GM18951 (cell line): ENCODE measurements around the gene MYOM1.

Experiments
- POLR2A ChIP-seq: IDR thresholded peaks from 4 replicates; pipeline ENCODE4 v1.6.1; 2011; ENCODE audit warnings: mild to moderate bottlenecking; ENCODE audit not compliant: insufficient read length, insufficient read depth; ENCODE audit errors: extremely low read depth
- in situ Hi-C: fragments of 300-500 bp; cut with MboI; formaldehyde crosslinking; loops from one replicate; pipeline ENCODE4 v1.12.0; 2022; ENCODE audit warnings: low sequenced_read_pairs, mixed read lengths, inconsistent platforms; ENCODE audit not compliant: unreplicated experiment

Gene MYOM1

DNA sequence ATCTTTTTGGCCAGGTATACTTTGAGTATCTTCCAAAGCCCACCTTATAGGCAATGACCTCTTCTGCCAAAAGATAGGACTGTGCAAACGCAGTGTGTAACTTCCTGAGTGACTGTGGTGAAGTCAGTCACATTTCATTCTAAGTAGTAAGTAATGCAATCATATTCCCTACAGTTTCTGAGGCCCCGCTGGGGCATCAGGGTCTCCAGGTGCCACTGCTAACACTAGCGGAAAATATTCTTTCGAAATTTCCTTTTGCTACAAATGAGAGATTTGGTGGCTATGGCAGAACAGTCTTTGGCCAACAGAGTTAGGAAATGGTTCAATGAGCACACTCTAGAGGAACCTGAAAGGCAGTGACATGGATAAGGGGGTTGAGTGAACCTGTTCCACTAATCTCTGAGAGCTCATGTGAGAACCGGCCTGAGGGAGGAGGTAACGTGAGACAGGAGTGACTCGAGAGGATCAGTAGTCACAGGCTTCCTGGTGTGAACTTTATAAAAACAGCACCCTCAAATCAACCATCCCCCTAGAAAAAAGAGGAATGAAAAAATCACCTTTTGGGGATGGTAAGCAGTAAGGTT, 104.2 kb downstream of the MYOM1 start:
- TF ChIP-seq POLR2A, result no peak

DNA sequence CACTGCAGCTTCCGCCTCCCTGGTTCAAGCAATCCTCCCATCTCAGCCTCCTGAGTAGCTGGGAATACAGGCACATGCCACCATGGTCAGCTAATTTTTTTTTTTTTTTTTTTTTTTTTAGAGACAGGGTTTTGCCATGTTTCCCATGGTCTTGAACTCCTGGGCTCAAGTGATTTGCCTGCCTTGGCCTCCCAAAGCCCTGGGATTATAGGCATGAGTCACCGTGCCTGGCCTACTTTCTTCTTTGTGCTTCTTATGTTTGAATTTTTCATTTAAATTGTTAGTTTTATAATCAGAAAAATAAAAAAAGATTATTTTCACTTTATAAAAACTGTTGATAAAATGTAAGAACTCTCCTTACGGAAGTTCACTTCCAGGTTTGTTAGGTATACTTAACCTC, 105.3 kb downstream of the MYOM1 start:
- in situ Hi-C loops, result no loop called here
- no peak for TF ChIP-seq POLR2A

More for the DNA sequence above, 104.2 kb downstream of the MYOM1 start:
- in situ Hi-C loops, result no loop called here

DNA sequence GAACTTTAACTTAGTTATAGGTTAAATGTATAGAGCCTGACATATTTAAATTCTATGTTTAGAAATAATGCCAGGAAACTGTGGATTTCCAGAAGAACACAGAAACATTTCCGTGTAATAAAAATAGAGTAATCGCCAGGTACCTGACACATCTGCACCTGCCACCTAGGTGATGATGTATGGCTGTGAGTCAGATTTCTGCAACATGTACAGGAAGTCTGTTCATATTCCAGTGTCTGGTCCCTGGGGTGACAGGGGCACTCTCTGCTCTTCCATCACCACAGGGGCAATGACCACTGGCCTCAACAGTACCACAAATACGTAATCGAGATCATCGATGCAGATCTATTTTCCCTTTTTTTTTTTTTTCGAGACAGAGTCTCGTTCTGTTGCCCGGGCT, 105.7 kb downstream of the MYOM1 start:
- in situ Hi-C loops, result no loop called here
- no peak for TF ChIP-seq POLR2A

DNA sequence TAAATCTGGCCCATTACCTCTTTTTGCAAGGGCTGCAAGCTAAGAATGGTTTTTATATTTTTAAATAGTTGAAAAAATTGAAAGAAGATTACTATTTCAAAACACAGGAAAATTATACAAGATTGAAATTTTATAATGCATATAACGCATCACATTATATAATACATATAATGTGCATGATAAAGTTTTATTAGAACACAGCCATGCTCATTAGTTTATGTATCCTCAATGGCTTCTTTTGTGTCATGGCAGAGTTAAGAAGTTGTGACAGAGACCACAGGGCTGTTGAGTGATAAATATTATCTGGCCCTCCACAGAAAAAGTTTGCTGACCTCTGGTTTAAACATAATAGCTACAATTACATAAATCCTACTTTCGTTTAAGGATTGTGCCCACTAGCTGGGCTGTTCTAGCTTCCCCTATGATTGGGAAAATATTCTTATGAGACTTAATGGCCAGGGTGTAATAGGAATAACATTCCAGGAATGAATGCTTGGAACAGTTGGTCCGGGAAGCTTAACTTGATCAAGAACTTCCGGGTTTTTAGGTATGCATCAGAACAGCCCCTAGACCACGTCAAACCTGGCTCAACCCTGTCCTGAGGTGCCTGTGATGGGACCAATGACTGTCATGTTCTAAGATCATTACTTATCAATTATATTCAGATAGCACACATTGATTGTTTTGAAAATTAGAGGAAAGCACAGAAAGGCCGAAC, 108.1 kb downstream of the MYOM1 start:
- TF ChIP-seq POLR2A, result no peak
- in situ Hi-C loops, result no loop called here

GRCh38 chr18:3110034-3110752, 109.6 kb downstream of the MYOM1 start:
- no peak for TF ChIP-seq POLR2A
- in situ Hi-C loops, result no loop called here

DNA sequence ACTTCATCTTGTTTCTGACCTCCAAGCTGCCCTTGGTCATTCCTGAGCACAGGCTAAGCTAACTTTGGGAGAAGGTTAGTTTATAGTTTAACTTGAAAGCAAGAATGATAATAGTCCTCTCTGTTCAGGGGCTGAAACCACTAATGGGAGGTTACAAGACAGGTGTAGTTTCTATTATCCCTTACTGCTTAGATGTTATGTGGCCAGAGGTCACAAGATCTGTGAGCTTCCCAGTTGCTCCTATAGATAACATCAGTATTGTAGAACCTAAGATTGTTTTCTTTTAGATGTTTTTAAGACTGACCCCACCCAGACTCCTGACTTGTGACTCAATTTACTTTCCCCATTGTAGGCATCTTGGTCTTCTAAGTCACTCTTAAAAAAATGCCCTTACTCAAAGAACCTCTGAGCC, 112.0 kb downstream of the MYOM1 start:
- TF ChIP-seq POLR2A, result no peak
- in situ Hi-C loops, result no loop called here

- no peak for TF ChIP-seq POLR2A
- in situ Hi-C loops, result no loop called here
Observed at GRCh38 chr18:3104190-3105054, 115.3 kb downstream of the MYOM1 start.

DNA sequence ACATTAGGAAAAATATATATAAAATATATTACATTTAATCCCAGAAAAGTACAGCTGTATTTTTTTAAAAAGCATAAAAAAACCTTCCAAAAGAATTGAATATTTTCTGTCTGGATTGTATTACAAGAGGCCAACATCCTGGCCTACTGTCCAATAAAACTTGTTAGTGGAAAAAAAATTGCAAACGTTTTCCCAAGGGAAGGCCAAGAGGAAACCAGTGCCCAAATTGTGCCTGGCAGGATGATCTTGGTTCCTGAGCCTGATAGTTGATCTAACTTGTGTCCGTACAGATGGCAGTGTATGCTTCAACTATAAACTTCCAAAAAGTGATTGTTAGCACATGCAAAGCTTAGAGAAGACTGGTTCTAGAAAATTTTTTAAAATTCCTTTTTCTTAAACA, 116.2 kb downstream of the MYOM1 start:
- in situ Hi-C loops, result no loop called here
- no peak for TF ChIP-seq POLR2A

DNA sequence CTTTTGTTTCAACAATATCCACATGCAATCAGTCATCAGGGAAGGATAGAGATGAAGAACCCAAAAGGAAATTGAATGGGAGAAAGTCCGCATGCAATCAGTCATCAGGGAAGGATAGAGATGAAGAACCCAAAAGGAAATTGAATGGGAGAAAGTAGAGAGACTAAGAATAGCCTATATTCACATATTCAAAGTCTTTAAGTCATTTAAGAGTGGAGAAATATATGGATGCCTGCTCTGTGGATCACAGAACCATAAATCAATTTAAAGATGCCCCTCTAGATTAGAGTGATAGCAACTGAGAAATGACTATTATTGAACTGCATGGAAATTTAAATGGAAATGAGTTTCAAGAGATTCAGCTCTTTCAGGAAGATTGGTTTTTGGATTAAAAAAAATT, 116.8 kb downstream of the MYOM1 start:
- in situ Hi-C loops, result no loop called here
- no peak for TF ChIP-seq POLR2A

GRCh38 chr18:3100498-3101132, 119.2 kb downstream of the MYOM1 start:
- no peak for TF ChIP-seq POLR2A
- in situ Hi-C loops, result no loop called here

GRCh38 chr18:3099327-3099726, 120.4 kb downstream of the MYOM1 start:
- in situ Hi-C loops, result no loop called here
- no peak for TF ChIP-seq POLR2A

DNA sequence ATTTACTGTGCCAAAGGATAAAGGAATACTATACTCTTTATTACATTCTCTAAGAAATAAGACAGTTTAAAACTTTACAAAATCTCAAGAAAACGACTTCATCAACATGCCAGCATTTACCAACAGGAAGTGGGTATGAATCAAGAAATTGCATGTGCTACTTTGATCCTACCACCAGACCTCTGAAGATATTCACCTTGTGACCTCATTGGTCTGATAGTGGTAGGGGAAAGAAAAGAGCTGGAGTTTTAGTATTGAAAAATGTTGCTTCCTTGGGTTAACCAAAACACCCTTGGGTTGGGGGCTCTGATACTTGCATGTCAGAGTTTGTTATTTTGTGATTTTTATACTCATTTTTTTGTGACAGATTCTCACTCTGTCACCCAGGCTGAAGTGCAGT, 122.7 kb downstream of the MYOM1 start:
- TF ChIP-seq POLR2A, result no peak
- in situ Hi-C loops, result no loop called here

DNA sequence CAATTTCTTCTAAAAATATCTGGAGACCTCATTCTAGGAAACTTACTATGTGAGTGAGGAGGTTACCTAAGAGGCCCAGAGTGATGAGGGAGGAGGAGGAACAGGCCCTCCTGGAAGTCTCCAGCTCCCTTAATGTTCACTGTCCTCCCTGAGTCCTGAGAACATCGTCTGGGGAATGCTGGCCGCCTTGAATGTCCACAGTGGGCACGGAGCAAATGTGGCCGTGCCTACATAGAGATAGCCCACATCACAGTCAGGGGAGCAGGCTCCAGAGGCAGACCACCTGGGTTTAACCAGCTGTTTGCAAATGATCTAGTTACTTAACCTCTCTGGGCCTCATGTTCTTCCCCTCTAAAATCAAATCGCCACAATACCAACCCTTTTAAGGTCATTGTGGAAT, 123.8 kb downstream of the MYOM1 start:
- in situ Hi-C loops, result no loop called here
- no peak for TF ChIP-seq POLR2A

GRCh38 chr18:3094338-3094684, 125.5 kb downstream of the MYOM1 start:
- no peak for TF ChIP-seq POLR2A

More at GRCh38 chr18:3094338-3094684, 125.5 kb downstream of the MYOM1 start:
- in situ Hi-C loops, result no loop called here
